Stimulated activated CD8-positive, alpha-beta memory T cell treated with anti-CD3 and anti-CD28 coated beads, Interleukin-2, amount 100 ng/mL, for 1 hour (primary cell): ENCODE data around the gene GAREM2.
"Not testable (repeated sequence)": the region's sequence is repeated elsewhere in the genome, so short reads cannot be mapped to it uniquely, and the experiment has no call there.

Experiments
- DNase-seq, 2 donors: peaks; one replicate each; pipeline ENCODE4 v3.0.0-alpha.2; 2020; ENCODE audit warnings: low read depth in 2 of 2

GAREM2 gene

GRCh38 chr2:26172871-26173775 lies at the start of gene GAREM2:
Gene GAREM2, plus strand, starts transcription at chr2:26173088. Its CDS starts 133 bp downstream, at chr2:26173221.
- no peak for DNase-seq

- no peak for DNase-seq
Observed at GRCh38 chr2:26123426-26123825, 49.5 kb upstream of the GAREM2 start.

GRCh38 chr2:26126074-26126473 lies 46.8 kb upstream of the GAREM2 start:
- no peak for DNase-seq

- DNase-seq: no peak
Observed at GRCh38 chr2:26128176-26128575, 44.7 kb upstream of the GAREM2 start.

GRCh38 chr2:26130763-26131162 lies 42.1 kb upstream of the GAREM2 start:
- no peak for DNase-seq

GRCh38 chr2:26136451-26136850 lies 36.4 kb upstream of the GAREM2 start:
- DNase-seq: no peak

GRCh38 chr2:26139269-26140183 lies 33.4 kb upstream of the GAREM2 start:
- no peak for DNase-seq

GRCh38 chr2:26141145-26141769 lies 31.6 kb upstream of the GAREM2 start:
- DNase-seq: no peak

- no peak for DNase-seq
Observed at GRCh38 chr2:26144031-26144430, 28.9 kb upstream of the GAREM2 start.

GRCh38 chr2:26144953-26145680 lies 27.8 kb upstream of the GAREM2 start:
- DNase-seq: peak; percentile 29 to 38

GRCh38 chr2:26148501-26148900 lies 24.4 kb upstream of the GAREM2 start:
- DNase-seq: no peak

GRCh38 chr2:26150243-26150642 lies 22.6 kb upstream of the GAREM2 start:
- no peak for DNase-seq

- no peak for DNase-seq
Observed at GRCh38 chr2:26157580-26157979, 15.3 kb upstream of the GAREM2 start.

GRCh38 chr2:26161926-26162325 lies 11.0 kb upstream of the GAREM2 start:
- no peak for DNase-seq

GRCh38 chr2:26162963-26163362 lies 9.9 kb upstream of the GAREM2 start:
- DNase-seq: no peak

GRCh38 chr2:26164231-26164630 lies 8.7 kb upstream of the GAREM2 start:
- no peak for DNase-seq

GRCh38 chr2:26164641-26165211 lies 8.2 kb upstream of the GAREM2 start:
- DNase-seq: no peak

- no peak for DNase-seq
Observed at GRCh38 chr2:26165403-26165802, 7.5 kb upstream of the GAREM2 start.

GRCh38 chr2:26166541-26166940 lies 6.3 kb upstream of the GAREM2 start:
- DNase-seq: not testable (repeated sequence)

- no peak for DNase-seq
Observed at GRCh38 chr2:26168785-26169184, 4.1 kb upstream of the GAREM2 start.

- DNase-seq: no peak
Observed at GRCh38 chr2:26169226-26169625, 3.7 kb upstream of the GAREM2 start.
